Inferior parietal cortex (tissue), 1 donor: ENCODE results near the gene GRM8.

Experiments
- DNase-seq: peaks from one replicate; pipeline ENCODE4 v3.0.0-alpha.2; 2016; ENCODE audit errors: extremely low spot score

The GRM8 gene

GRCh38 chr7:126667742-126668366 is 584.9 kb downstream of the GRM8 start:
- peak; percentile 42 for DNase-seq

DNA sequence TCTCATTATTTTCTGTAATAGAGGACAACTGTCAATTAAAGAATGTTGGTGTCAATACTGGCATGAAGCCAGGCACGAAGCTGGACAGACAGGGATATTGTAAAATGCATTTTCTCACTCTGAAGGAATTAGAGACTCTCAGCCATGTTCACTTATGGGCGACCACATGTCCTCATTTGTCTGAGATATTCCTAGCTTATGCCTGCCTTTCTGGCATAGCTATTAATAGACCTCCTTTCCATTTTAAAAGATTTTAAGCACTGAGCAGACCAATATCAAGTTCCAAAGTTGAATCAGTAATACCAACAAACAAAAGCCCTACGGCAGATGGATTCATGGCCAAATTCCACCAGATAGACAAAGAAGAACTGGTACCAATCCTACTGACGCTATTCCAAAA is 589.9 kb downstream of the GRM8 start:
- no peak for DNase-seq

- no peak for DNase-seq
Measured at GRCh38 chr7:126659124-126659523, 593.6 kb downstream of the GRM8 start.

DNA sequence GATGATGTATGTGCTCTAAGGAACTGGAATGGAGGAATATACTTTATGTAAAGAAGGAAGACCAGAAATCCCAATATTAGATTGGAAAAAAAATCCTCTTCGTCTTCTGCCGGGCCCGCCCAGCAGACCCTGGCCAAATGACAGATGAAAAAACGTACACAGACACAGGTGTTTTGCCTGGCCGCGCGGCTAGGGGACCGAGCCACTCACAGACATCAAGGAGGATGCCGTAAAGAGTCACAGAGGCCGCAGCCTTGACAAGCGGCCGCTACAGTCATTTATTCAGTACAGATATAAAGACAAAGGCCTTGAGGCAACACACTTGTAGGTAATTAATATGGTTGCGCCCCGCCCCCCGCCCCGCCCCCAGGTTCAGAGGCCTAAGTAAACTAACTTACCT is 594.1 kb downstream of the GRM8 start:
- DNase-seq: no peak

- no peak for DNase-seq
Measured at GRCh38 chr7:126657599-126658358, 595.0 kb downstream of the GRM8 start.

DNA sequence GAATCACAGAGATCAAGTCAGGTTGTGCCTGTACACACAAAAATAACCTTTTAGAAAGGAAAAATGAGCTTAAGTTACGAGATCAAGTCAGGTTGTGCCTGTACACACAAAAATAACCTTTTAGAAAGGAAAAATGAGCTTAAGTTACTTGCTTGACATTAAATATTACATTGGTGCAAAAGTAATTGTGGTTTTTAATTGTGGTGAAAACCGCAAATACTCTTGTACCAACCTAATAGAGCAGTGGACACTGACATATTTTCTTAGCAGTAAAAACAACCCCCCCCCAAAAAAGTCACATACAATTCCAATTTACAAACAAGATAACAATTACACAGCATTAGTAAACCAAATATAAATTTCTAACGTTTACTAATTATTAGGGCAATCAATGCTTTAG is 595.6 kb downstream of the GRM8 start:
- DNase-seq: no peak

DNA sequence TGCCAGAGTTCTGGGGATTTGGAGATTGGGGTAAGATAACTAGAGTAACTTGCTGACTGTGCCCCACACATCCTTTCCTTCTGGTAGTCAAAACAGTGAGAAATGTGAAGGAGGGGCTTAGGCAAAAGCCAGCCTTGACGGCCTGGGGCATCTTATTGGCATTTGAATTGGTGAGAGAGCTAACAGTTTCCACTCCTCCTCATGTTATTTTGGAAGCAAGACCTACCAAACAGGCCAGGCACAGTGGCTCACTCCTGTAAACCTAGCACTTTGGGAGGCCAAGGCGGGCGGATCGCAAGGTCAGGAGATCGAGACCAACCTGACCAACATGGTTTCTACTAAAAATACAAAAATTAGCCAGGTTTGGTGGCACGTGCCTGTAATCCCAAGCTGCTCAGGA is 596.6 kb downstream of the GRM8 start:
- no peak for DNase-seq

DNA sequence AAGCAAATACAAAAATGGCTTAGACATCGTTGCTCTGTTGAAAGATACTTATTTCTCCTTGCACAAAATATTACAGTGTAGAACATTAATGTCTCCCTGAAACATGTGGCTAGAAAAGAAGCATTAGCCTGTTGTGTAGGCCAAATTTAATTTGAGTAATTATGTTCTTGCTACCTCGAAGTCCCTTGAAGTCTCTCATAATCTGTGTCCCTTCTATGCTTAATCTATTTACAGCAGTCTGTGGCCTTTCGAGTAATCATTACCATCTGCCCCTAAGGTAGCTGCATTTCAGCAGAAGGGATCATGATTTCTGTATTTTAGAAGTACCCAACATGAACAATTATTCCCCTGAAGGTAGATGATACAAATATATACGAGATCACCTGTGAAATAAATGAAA is 615.2 kb downstream of the GRM8 start:
- DNase-seq: no peak

GRCh38 chr7:126635545-126635944 is 617.2 kb downstream of the GRM8 start:
- no peak for DNase-seq

- DNase-seq: no peak
Measured at GRCh38 chr7:126608339-126608776, 644.4 kb downstream of the GRM8 start.

DNA sequence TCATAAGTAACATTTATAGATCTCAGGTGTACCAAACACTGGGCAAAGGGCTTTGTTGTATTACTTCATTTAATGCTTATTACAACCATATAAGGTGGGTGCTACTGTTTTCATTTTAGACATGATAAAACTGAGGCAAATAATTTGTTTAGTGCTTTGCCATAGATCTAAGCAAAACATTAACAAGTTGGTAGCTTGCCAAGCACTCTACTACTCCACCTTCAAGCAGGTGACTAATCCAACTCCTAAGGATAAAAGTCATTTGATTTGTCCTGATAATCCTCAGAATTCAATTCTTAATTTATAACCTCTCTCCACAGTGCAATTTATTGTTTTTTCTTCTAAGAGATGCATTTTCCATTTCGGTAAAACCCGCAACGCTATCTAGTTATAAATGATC is 646.4 kb downstream of the GRM8 start:
- DNase-seq: no peak

- DNase-seq: no peak
Measured at GRCh38 chr7:126605553-126605952, 647.2 kb downstream of the GRM8 start.

DNA sequence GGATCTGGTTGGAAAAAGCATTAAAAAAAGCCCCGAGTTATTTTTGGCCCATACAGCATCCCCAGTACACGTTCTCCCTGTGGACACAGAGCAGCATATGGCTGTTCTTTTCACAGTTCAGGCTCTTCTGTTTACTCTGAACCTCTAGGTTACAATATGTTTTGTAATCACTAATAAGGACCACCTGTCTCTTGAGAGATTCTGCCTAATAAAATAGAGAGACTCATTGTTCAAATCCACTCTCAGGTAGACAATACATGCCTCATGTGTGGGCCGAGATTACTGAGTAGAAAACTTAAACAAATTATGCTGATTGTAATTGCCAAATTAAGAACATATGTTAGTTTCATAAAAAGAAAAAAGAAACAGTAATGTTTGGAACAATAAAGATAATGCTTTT is 647.7 kb downstream of the GRM8 start:
- no peak for DNase-seq

DNA sequence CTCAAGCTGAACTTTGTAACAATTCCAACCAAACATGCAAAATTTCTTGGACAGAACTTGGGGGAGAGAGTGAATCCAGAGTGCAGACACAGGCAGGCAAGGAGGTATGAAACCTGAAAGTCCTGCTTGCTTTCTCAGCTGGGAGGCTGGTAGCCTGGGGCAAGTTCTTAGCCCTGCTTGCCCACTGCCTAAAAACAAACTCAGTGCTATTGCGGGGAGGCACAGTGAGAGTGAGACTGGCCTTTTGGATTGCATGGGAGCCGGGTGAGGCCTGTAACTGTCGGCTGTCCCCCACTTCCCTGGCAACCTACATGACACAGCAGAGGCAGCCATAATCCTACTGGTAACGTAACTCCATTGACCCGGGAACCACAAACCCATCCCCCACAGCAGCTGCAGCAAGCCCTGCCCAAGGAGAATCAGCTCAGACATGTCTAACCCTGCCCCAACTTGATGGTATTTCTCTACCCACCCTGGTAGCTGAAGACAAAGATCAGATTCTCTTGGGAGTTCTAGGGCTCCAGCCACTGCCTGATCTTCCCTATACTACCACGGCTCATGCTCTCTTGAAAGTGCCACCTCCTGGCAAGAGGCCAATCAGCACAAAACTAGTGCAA is 663.6 kb downstream of the GRM8 start:
- DNase-seq: no peak

DNA sequence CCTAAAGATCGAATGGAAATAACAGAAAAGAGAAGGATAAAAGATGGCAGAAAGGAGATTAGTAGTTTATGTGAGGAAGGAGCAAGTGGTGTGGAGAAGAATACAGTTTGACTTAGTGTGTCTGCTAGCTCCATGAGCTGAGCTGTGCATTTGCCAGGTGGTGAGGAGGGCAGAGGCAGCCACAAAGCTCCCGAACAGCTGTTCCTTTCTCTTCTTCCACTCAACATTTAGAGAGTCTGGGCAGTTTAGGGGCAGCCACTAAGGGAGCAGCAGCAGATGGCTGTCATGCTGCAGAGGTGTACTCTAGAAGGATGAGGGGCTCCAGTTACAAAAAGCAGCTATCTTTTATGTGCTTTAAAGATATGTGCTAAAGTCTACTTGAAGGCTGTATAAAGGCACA is 674.4 kb downstream of the GRM8 start:
- DNase-seq: no peak

DNA sequence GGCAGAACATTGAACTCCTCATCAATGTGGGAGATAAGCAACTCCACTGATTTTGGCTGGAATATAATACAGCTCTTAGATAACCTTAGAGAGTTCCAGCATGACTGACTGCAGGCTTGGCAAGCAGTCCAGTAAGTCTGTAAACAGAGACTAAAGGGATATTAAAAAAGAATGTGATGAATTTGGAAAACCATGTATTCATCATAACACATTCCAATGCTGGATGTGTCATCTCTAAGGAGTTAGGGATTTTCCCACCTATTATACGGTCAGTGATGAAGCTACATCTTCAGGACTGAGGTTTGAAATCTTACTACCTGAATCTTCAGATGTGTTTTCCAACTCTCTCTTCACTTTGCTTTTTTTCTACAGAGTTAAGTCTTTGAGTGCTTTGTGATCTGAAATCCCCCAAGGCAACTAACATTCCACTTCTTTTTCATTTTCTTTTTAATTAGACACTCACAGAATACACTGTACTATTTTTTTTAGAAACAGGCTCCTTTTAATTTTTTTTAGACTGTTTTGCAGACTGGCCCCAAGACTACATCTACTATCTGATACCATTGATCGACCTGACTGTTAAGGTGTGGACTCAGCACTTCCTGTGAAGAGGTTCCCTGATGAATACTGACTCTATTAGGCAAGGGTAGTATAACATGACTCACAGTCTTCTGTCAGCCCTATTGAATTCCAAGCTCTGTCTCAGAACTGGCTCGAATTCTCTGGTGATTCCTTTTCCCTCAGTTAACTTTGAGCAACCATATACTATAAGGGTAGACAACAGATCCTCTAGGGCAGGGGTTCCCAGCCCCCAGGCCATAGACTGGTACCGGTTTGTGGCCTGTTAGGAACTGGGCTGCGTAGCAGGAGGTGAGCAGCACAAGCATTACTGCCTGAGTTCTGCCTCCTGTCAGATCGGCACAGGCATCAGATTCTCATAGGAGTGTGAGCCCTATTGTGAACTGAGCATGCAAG is 678.2 kb downstream of the GRM8 start:
- no peak for DNase-seq

DNA sequence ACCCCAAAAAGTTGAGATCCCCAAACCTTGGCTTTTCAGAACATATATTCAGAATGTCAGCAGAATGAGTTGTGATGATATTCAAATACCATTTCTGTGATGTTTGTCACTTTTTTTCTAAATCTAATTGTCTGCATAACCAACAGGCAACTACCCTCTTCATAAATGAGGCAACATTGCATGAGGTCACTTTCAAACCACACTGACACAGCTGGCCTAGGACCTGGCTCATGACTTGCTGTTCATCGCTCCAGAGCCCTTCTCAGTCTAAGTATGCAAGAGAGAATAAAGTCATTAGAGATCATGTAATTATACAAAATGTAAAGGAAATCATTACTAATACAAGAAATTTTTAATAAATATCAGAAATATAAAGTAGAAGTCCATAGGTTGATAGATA is 681.9 kb downstream of the GRM8 start:
- no peak for DNase-seq

DNA sequence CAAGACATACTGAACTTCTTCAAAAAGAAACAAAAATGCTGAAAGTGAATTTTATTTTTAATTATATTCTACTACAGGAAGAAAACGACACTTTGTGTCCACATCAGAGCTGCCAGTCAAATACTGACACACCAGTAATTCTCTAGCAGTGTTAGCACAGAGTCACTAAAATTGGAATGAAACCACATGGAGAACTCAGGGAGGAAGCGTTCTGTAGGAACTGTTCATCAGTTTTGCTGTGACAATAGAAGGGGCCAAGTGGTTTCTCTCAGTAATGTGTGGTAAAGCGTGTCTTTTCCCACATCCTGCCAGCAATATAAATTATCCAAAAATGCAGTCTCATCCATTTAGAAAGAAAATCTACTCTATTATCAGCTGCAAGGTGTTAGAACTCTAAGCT is 683.3 kb downstream of the GRM8 start:
- no peak for DNase-seq

DNA sequence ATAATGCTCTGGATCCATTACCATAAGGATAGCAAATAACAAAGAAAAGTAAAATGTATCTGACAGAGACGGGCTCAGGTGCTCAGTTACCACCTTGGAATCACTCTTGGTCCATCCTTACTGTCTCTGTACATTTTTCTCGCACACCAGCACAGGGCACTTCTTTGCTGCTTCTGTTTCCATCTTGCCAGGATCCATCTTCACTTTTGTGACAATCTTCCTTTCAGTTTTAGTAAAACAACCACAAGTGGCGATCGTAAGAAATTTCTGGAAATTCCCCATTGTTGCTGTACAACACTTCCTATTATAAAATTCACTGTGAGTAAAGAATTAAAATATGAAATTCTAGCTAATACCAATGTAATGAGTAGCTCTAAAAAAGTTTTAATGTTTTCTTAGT is 695.5 kb downstream of the GRM8 start:
- DNase-seq: no peak

DNA sequence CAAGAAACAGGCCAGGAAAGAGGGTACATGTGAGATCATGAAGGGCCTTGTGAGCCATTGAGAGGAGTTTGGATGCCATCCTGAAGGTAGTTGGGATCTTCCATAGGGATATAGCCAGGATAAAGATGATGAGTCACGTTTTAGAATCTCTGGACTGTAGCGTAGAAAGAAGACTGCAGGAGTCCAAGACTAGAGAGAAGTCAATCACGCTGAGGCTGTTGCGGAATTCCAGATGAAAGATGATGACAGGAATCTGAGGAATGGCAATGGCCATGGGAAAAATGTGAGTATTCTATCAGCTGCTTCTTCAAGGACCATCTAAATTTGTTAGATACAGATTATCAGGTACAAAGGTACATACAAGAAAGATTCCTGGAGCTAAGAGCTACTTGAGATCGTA is 711.3 kb downstream of the GRM8 start:
- no peak for DNase-seq

GRCh38 chr7:126535176-126535575 is 717.6 kb downstream of the GRM8 start:
- no peak for DNase-seq

DNA sequence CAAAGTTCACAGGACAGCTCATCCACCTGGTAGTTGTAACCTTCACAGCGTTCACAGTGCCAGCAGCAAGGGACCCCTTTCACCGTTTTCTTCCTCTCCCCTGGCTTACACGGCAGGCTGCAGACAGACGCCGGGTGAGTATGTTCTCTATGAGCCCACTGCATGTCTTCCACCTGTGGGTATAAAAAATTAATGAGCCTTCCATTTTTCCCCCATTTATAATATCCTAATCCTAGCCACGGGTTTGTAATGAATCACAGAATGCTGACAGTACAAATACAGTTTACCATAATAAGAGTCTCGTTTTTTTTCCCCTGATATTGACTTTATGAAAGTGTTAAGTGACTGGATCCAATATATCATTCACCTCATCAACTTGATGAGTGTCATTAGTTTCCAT is 719.0 kb downstream of the GRM8 start:
- DNase-seq: no peak
